GM19324 (cell line): ENCODE data around the gene BMPR1A.
"Not testable (repeated sequence)": the region's sequence is repeated elsewhere in the genome, so short reads cannot be mapped to it uniquely, and the experiment has no call there.

Experiments
- ATAC-seq: cut with Tn5 transposase; IDR thresholded peaks from one replicate; pipeline ENCODE4 v1.9.1; 2021; ENCODE audit warnings: mild to moderate bottlenecking, moderate library complexity; ENCODE audit not compliant: unreplicated experiment, low FRiP score

BMPR1A gene

GRCh38 chr10:86931872-86932271 lies 175.5 kb downstream of the BMPR1A start:
- ATAC-seq: no peak

GRCh38 chr10:86932674-86933073 lies 176.3 kb downstream of the BMPR1A start:
- ATAC-seq: no peak

- not testable (repeated sequence) for ATAC-seq
Measured at GRCh38 chr10:86934162-86934711, 177.8 kb downstream of the BMPR1A start.

GRCh38 chr10:86936661-86937501 lies 180.5 kb downstream of the BMPR1A start:
- ATAC-seq: no peak

- no peak for ATAC-seq
Measured at GRCh38 chr10:86937502-86938154, 181.2 kb downstream of the BMPR1A start.

- ATAC-seq: no peak
Measured at GRCh38 chr10:86938260-86938659, 181.8 kb downstream of the BMPR1A start.

DNA sequence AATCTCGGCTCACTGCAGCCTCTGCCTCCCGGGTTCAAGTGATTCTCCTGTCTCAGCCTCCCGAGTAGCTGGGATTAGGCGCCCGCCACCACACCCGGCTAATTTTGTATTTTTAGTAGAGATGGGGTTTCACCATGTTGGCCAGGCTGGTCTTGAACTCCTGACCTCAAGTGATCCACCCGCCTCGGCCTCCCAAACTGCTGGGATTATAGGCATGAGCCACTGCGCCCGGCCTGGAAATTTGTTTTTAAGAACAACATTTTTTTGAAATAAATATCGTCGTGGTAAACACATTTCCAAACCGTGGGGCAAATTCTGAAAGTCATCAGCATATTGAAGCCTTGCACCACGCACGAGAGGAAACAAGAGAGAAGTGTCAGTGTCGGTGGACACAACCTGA lies 183.7 kb downstream of the BMPR1A start:
- ATAC-seq: not testable (repeated sequence)

- ATAC-seq: no peak
Measured at GRCh38 chr10:86940677-86941076, 184.3 kb downstream of the BMPR1A start.

DNA sequence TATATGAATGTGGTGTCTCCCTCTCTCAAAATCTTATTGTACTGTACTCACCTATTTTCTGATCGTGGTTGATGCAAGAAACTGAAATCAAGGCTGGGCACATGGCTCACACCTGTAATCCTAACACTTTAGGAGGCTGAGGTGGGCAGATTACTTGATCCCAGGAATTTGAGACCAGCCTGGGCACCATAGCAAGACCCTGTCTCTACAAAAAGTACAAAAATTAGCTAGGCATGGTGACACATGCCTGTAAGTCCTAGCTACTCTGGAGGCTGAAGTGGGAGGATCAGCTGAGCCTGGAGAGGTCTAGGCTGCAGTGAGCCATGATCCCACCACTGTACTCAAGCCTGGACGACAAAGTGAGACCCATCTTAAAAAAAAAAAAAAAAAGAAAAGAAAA lies 185.0 kb downstream of the BMPR1A start:
- ATAC-seq: no peak

DNA sequence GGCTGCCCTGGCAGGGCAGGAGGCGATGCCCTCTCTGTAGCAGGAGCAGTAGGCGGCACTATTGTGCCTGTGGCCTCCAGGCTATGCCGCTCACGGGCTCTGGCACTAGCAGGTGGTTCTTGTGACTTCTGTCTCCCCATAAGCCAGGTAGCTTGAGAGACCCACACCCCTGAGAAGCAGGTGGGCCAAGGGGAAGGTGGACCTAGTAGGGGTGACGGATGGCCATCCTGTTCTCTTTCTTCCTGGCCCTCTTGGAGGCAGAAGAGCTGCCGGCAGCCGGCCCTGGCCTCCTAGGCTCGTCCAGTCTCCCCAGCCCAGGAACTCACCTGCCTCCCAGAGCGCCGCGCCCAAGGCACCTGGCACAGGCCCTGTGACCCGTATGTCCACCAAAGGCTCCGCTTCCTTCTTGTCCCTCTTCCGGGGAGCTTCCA lies 185.6 kb downstream of the BMPR1A start:
- no peak for ATAC-seq

- ATAC-seq: no peak
Measured at GRCh38 chr10:86942441-86943315, 186.3 kb downstream of the BMPR1A start.

- ATAC-seq: no peak
Measured at GRCh38 chr10:86943316-86944030, 187.1 kb downstream of the BMPR1A start.

- ATAC-seq: no peak
Measured at GRCh38 chr10:86944031-86944419, 187.6 kb downstream of the BMPR1A start.

GRCh38 chr10:86944471-86944870 lies 188.1 kb downstream of the BMPR1A start:
- no peak for ATAC-seq

- ATAC-seq: no peak
Measured at GRCh38 chr10:86944907-86945306, 188.5 kb downstream of the BMPR1A start.

DNA sequence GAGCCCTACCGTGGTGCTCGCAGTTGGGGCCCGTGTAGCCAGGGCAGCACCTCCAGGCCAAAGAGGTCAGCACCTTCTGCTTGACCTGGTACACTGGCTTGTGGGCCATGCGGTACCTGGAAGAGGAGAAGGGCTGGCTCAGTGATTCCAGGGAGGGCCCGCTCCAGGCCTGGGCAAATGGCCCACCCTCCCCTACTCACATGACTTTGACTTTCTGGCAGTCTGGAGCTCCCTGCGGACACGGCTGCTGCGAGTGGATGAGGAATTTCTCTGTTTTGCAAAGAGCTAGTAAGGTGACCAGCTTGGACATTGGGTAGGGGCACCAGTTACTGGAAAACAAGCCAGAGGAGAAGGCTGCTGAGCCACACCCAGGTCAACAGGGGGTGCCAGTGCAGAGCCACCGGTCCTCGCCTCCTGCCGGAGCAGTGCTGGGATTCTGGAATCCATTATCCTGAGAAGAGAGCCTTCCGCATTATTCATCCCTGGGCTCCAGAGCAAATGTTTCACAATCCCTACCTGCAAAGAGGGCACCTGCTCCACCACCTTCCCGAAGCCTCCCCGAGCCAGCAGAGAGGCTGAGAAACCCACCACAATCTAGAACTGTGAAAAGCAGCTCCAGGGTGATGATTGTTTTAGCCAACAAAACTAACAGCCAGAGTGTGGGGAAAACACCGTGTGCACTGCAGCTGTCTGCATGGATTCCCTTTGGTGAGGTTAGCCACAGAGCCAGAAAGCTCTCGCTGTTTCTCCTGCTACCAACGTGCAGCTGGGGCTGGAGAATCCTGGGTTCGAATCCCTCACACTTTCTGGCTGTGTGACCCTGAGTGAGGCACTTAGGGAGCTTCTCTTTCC lies 189.2 kb downstream of the BMPR1A start:
- ATAC-seq: no peak

GRCh38 chr10:86946213-86947155 lies 190.1 kb downstream of the BMPR1A start:
- ATAC-seq: no peak

DNA sequence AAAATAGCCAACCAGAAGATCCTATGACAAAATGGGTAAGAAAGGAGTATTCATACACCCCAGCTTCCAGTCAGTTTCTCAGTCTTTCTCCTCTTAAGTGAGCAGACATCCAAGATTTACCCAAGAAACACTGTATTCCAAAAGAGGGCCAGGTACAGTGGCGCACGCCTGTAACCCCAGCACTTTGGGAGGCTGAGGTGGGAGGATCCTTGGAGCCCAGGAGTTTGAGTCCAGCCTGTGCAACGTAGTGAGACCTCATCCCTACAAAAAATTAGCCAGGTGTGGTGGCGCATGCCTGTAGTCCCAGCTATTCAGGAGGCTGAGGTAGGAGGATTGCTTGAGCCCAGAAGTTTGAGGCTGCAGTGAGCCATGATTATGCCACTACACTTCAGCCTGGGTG lies 191.4 kb downstream of the BMPR1A start:
- ATAC-seq: not testable (repeated sequence)
